PC-3 (cell line): Measurements from ENCODE around the gene TPD52L1. TPM values are rescaled to one million over a fixed set of nuclear protein-coding genes. Genes with fewer than 3 reads are reported as not detected.

Experiments used
- ATAC-seq: fragments of 200-7000 bp; cut with Tn5 transposase; 2 replicates; pipeline ENCODE4 v1.9.1; 2020; ENCODE audit warnings: mild to moderate bottlenecking, moderate library complexity
- Bru-seq: library from RNA; stranded (reverse); fragments of 400-500 nt; gene quantifications from one replicate; lab custom pipeline; 2021; lab: Mats Ljungman, UMichigan
- BruChase-seq, 2 experiments: library from RNA; stranded (reverse); fragments of 400-500 nt; gene quantifications; one replicate each; lab custom pipeline; 2021; lab: Mats Ljungman, UMichigan
- BruUV-seq: library from RNA; stranded (reverse); fragments of 400-500 nt; replicated peaks from 2 replicates; lab custom pipeline; 2021; lab: Mats Ljungman, UMichigan
- CTCF ChIA-PET: fragments of 300-600 bp; sonication (Branson Sonifier 250); formaldehyde crosslinking; loops from one replicate; lab custom pipeline; 2022; ENCODE audit warnings: antibody characterized with exemption; lab: Charles Lee
- POLR2A ChIA-PET: fragments of 300-600 bp; sonication (Branson Sonifier 250); formaldehyde crosslinking; loops from one replicate; lab custom pipeline; 2022; ENCODE audit warnings: antibody characterized with exemption; ENCODE audit not compliant: unreplicated experiment; lab: Charles Lee
- DNase-seq: peaks from one replicate; pipeline ENCODE4 v3.0.0-alpha.2; 2015
- H2AFZ ChIP-seq: fragments of 300-600 bp; sonication (generic); 2 replicates; pipeline ENCODE4 v1.6.0; 2016; ENCODE audit warnings: antibody characterized with exemption, low read length
- H3F3A ChIP-seq: fragments of 300-600 bp; sonication (generic); one replicate; pipeline ENCODE4 v1.6.0; 2017; ENCODE audit warnings: antibody characterized with exemption, low read length, control low read depth, mild to moderate bottlenecking; ENCODE audit not compliant: unreplicated experiment
- H3K27ac ChIP-seq: fragments of 300-600 bp; sonication (generic); 2 replicates; pipeline ENCODE4 v1.5.1; 2016; ENCODE audit warnings: mild to moderate bottlenecking, low read length
- H3K27me3 ChIP-seq: fragments of 300-600 bp; sonication (generic); 2 replicates; pipeline ENCODE4 v1.6.1; 2016; ENCODE audit warnings: low read length, mixed read lengths
- H3K36me3 ChIP-seq: fragments of 300-600 bp; sonication (generic); 2 replicates; pipeline ENCODE4 v1.6.1; 2016; ENCODE audit warnings: low read depth, mixed run types, low read length, mixed read lengths
- H3K4me1 ChIP-seq: fragments of 300-600 bp; sonication (generic); 2 replicates; pipeline ENCODE4 v1.5.1; 2016; ENCODE audit warnings: low read length; ENCODE audit not compliant: insufficient read depth
- H3K4me2 ChIP-seq: fragments of 300-600 bp; sonication (generic); 2 replicates; pipeline ENCODE4 v1.6.0; 2016; ENCODE audit warnings: low read length
- H3K4me3 ChIP-seq: fragments of 300-600 bp; sonication (generic); 2 replicates; pipeline ENCODE4 v1.5.1; 2016; ENCODE audit warnings: mild to moderate bottlenecking, low read length, mixed read lengths
- H3K79me2 ChIP-seq: fragments of 300-600 bp; sonication (generic); 2 replicates; pipeline ENCODE4 v1.6.1; 2017; ENCODE audit warnings: low read length, mixed read lengths
- H3K9ac ChIP-seq: fragments of 300-600 bp; sonication (generic); 2 replicates; pipeline ENCODE4 v1.6.0; 2016; ENCODE audit warnings: mild to moderate bottlenecking, low read length
- H3K9me2 ChIP-seq: fragments of 300-600 bp; sonication (generic); replicated peaks from 2 replicates; pipeline ENCODE4 v1.6.1; 2016; ENCODE audit warnings: mixed run types, low read length, mixed read lengths
- H3K9me3 ChIP-seq: fragments of 300-600 bp; sonication (generic); 2 replicates; pipeline ENCODE4 v1.6.1; 2016; ENCODE audit warnings: low read length, mixed read lengths
- H4K20me1 ChIP-seq: fragments of 300-600 bp; sonication (generic); 2 replicates; pipeline ENCODE4 v1.6.1; 2016; ENCODE audit warnings: low read length, mixed read lengths
- EZH2 ChIP-seq: fragments of 300-600 bp; sonication (generic); IDR thresholded peaks from one replicate; pipeline ENCODE4 v1.6.1; 2017; ENCODE audit warnings: antibody characterized with exemption, mild to moderate bottlenecking, low read length; ENCODE audit not compliant: unreplicated experiment
- EZH2phosphoT487 ChIP-seq: fragments of 300-600 bp; sonication (generic); IDR thresholded peaks from 2 replicates; pipeline ENCODE4 v1.6.1; 2018; ENCODE audit warnings: mild to moderate bottlenecking, antibody characterized with exemption, low read length, borderline replicate concordance
- intact Hi-C: fragments of 100-400 bp; cut with micrococcal nuclease; formaldehyde crosslinking; loops from 2 replicates; pipeline ENCODE4 v1.9.0; 2023
- long read RNA-seq: library from polyadenylated mRNA; unstranded; transcript quantifications from one replicate; pipeline ENCODE4 v2.0.0, GENCODE V29; 2021; ENCODE audit not compliant: unreplicated experiment
- total RNA-seq: library from RNA; depleted of rRNA; stranded (reverse); fragments of >200 nt; gene quantifications from 2 replicates; pipeline ENCODE4 v1.2.3, GENCODE V29; 2014; rRNA removed
- TF ChIP-seq, protein P1 (sequence below): fragments of 300-600 bp; sonication (generic); conservative IDR thresholded peaks from 2 replicates; pipeline ENCODE4 v1.5.1; 2017; ENCODE audit warnings: antibody characterized with exemption, low read depth, mild to moderate bottlenecking, low read length

The TPD52L1 gene, protein sequence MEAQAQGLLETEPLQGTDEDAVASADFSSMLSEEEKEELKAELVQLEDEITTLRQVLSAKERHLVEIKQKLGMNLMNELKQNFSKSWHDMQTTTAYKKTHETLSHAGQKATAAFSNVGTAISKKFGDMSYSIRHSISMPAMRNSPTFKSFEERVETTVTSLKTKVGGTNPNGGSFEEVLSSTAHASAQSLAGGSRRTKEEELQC
- total RNA-seq (39.4 and 41.4 TPM in 2 replicates), Bru-seq, nascent RNA (percentile 49 among the genes with signal in this experiment), BruChase-seq, experiment 1, labeled RNA remaining after a 6-hour chase (percentile 36 among the genes with signal in this experiment), BruChase-seq, experiment 2, labeled RNA remaining after a 2-hour chase (percentile 41 among the genes with signal in this experiment)
- long read RNA-seq, transcript TPD52L1-213 (7 exons, 2,356 nt): major isoform, 13 of 25 reads
- long read RNA-seq, partial matches to known transcripts: 1 of 25 reads
- long read RNA-seq, other reads (novel, unspliced or antisense): 2 of 25 reads

DNA sequence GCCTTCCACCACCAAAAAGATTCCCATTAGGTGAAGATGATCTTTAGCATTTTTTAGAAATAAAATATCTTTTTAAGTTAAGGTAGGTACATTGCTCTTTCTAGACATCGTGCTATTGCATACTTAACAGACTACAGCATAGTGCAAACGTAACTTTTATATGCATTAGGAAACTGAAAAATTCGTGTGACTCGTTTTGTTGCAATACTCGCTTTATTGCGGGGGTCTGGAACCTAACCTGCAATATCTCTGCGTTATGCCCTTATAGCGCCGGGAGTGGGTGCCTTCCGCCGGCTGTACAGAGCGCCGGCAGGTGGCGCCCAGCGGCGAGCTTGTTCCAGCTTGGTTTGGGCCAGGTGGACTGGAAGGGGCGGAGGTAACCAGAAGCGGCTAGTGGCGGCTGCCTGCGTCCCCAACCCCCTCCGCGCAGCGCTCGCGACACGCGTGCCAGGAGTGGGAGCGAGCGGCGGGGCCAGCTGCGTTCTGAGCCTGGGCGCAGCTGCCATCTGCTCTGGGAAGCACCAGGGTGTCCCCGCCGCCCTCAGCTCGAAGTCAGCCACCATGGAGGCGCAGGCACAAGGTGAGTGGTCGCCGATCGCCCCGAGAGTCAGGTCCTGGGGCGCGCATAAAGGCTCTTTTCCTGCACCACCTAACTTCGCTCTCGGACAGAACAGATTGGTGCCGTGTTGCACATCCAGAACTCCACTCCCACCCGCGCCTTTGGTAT, at the start of gene TPD52L1:
TSS of gene TPD52L1 (plus strand) at position 383 of the 727 bp plus-strand sequence. CDS start at position 562, 179 bp downstream.
- Histone ChIP-seq H3K9me2 (no peaks in the 10 kb centered on the region), H2AFZ (peak within 1 kb of the TSS; percentile 97), H3K4me1 (peaks cover 4% of the 10 kb centered on the region; the same call in 1 of the 2 replicates), H3K36me3 (no peaks in the 10 kb centered on the region), H3K4me2 (peak within 1 kb of the TSS; percentile 98), H3K79me2 (no peaks in the 10 kb centered on the region), H3K9me3 (no peaks in the 10 kb centered on the region), H3K27ac (no peak within 1 kb of the TSS), H4K20me1 (no peaks in the 10 kb centered on the region), H3K27me3 (no peaks in the 10 kb centered on the region), H3K9ac (peak within 1 kb of the TSS; percentile 70), H3F3A (no peaks in the 10 kb centered on the region), H3K4me3 (peak within 1 kb of the TSS; percentile 86)
- intact Hi-C loops: loop anchor here (1.0 to 5.0 kb wide), 5 partner anchors 39 to 600 kb away; partner anchors contain the start of gene HDDC2
- POLR2A ChIA-PET: no interaction called here
- DNase-seq: peak; percentile 81
- peak; percentile 88 for ATAC-seq
- BruUV-seq: no TSS peak
- TF ChIP-seq EZH2phosphoT487 (no peak), EZH2 (no peak)
- TF ChIP-seq, protein P1, sequence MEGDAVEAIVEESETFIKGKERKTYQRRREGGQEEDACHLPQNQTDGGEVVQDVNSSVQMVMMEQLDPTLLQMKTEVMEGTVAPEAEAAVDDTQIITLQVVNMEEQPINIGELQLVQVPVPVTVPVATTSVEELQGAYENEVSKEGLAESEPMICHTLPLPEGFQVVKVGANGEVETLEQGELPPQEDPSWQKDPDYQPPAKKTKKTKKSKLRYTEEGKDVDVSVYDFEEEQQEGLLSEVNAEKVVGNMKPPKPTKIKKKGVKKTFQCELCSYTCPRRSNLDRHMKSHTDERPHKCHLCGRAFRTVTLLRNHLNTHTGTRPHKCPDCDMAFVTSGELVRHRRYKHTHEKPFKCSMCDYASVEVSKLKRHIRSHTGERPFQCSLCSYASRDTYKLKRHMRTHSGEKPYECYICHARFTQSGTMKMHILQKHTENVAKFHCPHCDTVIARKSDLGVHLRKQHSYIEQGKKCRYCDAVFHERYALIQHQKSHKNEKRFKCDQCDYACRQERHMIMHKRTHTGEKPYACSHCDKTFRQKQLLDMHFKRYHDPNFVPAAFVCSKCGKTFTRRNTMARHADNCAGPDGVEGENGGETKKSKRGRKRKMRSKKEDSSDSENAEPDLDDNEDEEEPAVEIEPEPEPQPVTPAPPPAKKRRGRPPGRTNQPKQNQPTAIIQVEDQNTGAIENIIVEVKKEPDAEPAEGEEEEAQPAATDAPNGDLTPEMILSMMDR: peak; percentile 85
- CTCF ChIA-PET: interaction anchor here (1.0 kb wide), 1 partner anchor 39 kb away, joined by 3 read pairs; no protein-coding TSS in a partner anchor

DNA sequence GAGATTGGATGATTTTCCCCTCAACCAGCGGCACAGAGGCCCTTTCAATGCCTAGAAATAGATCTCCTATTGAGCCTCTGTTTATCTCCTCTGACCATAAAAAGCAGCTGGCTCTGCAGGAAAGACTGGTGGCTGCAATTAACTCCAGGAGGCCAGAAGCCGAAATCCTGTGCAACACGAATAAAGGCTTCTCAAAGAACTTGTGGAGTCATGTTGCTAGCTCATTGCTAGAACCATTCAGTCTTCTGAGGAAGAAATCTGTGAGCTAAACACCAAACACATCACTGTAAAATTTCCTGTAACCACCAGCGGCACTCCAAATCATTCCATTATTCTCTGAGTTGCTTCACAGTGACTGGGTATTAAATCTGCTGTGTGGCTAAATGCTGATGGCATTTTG, 49.1 kb upstream of the TPD52L1 start:
- Histone ChIP-seq H3K4me1 (peaks cover 17% of the 10 kb centered on the region), H2AFZ (no peak overlapping the region), H3K9ac (no peak overlapping the region), H3K27me3 (no peaks in the 10 kb centered on the region), H3K9me2 (no peaks in the 10 kb centered on the region), H3K4me2 (no peak overlapping the region), H3K27ac (no peak overlapping the region), H3K4me3 (no peak overlapping the region), H3F3A (no peaks in the 10 kb centered on the region), H3K79me2 (no peaks in the 10 kb centered on the region), H3K9me3 (peaks cover 4% of the 10 kb centered on the region; the same call in 1 of the 2 replicates), H4K20me1 (no peaks in the 10 kb centered on the region), H3K36me3 (no peaks in the 10 kb centered on the region)
- no peak for TF ChIP-seq EZH2
- TF ChIP-seq EZH2phosphoT487: no peak
- TF ChIP-seq, protein P1: no peak
- POLR2A ChIA-PET: no interaction called here
- CTCF ChIA-PET: no interaction called here
- ATAC-seq: no peak
- no TSS peak for BruUV-seq
- no peak for DNase-seq
- intact Hi-C loops: no loop called here
